OCI-LY1 (cell line): ENCODE results near the gene PRTFDC1.

Source experiments
- H2AFZ ChIP-seq: fragments of 200-600 bp; sonication (generic), shearing (Covaris generic); 2 replicates; pipeline ENCODE4 v1.6.0; 2014; ENCODE audit warnings: antibody characterized with exemption, mild to moderate bottlenecking, low read length
- H3F3A ChIP-seq: fragments of 200-600 bp; sonication (generic), shearing (Covaris generic); 2 replicates; pipeline ENCODE4 v1.6.0; 2014; ENCODE audit warnings: mild to moderate bottlenecking, antibody characterized with exemption, low read length, moderate library complexity; ENCODE audit not compliant: insufficient read depth
- H3K27ac ChIP-seq: fragments of 200-600 bp; sonication (generic); 2 replicates; pipeline ENCODE4 v1.5.1; 2014; ENCODE audit warnings: low read length, mixed run types, mild to moderate bottlenecking, low read depth; ENCODE audit not compliant: poor library complexity, severe bottlenecking
- H3K27me3 ChIP-seq: fragments of 200-600 bp; sonication (generic); 2 replicates; pipeline ENCODE4 v1.6.0; 2014; ENCODE audit warnings: antibody characterized with exemption, mild to moderate bottlenecking, low read length, moderate library complexity; ENCODE audit not compliant: insufficient read depth
- H3K36me3 ChIP-seq: fragments of 200-600 bp; sonication (generic); 2 replicates; pipeline ENCODE4 v1.6.1; 2014; ENCODE audit warnings: mild to moderate bottlenecking, antibody characterized with exemption, low read length, moderate library complexity, mixed read lengths; ENCODE audit not compliant: insufficient read depth
- H3K4me1 ChIP-seq: fragments of 200-600 bp; sonication (generic); 2 replicates; pipeline ENCODE4 v1.5.1; 2014; ENCODE audit warnings: mild to moderate bottlenecking, low read length, moderate library complexity; ENCODE audit not compliant: insufficient read depth, severe bottlenecking
- H3K4me2 ChIP-seq: fragments of 200-600 bp; sonication (generic), shearing (Covaris generic); 2 replicates; pipeline ENCODE4 v1.6.1; 2014; ENCODE audit warnings: low read length
- H3K4me3 ChIP-seq: fragments of 200-600 bp; sonication (generic); 2 replicates; pipeline ENCODE4 v1.5.1; 2014; ENCODE audit warnings: low read length, low read depth, mild to moderate bottlenecking, mixed read lengths; ENCODE audit not compliant: poor library complexity, severe bottlenecking
- H3K79me2 ChIP-seq: fragments of 200-600 bp; shearing (Covaris generic); 2 replicates; pipeline ENCODE4 v1.6.1; 2016; ENCODE audit warnings: mixed run types, low read length, mixed read lengths; ENCODE audit not compliant: insufficient read depth
- H3K9ac ChIP-seq: fragments of 200-600 bp; sonication (generic), shearing (Covaris generic); 2 replicates; pipeline ENCODE4 v1.6.1; 2014; ENCODE audit warnings: mild to moderate bottlenecking, low read length, mixed read lengths
- H3K9me2 ChIP-seq: fragments of 200-600 bp; sonication (generic), shearing (Covaris generic); 2 replicates; pipeline ENCODE4 v1.6.1; 2014; ENCODE audit warnings: low read depth, mild to moderate bottlenecking, low read length, mixed read lengths
- H3K9me3 ChIP-seq: fragments of 200-600 bp; shearing (Covaris generic); 2 replicates; pipeline ENCODE4 v1.6.1; 2014; ENCODE audit warnings: low read length, mixed read lengths
- H4K20me1 ChIP-seq: fragments of 200-600 bp; sonication (generic), shearing (Covaris generic); 2 replicates; pipeline ENCODE4 v1.6.0; 2016; ENCODE audit warnings: mild to moderate bottlenecking, low read length; ENCODE audit not compliant: insufficient read depth
- EZH2 ChIP-seq: fragments of 200-600 bp; sonication (generic), shearing (Covaris generic); IDR thresholded peaks from 2 replicates; pipeline ENCODE4 v1.8.0; 2017; ENCODE audit warnings: borderline replicate concordance, mixed run types, mild to moderate bottlenecking, antibody characterized with exemption, low read length, moderate library complexity, mixed read lengths
- TF ChIP-seq, protein P1 (sequence below): fragments of 200-600 bp; sonication (generic), shearing (Covaris generic); IDR thresholded peaks from 2 replicates; pipeline ENCODE4 v1.5.1; 2017; ENCODE audit warnings: mild to moderate bottlenecking, antibody characterized with exemption, low read length, moderate library complexity, mixed read lengths

The PRTFDC1 gene

DNA sequence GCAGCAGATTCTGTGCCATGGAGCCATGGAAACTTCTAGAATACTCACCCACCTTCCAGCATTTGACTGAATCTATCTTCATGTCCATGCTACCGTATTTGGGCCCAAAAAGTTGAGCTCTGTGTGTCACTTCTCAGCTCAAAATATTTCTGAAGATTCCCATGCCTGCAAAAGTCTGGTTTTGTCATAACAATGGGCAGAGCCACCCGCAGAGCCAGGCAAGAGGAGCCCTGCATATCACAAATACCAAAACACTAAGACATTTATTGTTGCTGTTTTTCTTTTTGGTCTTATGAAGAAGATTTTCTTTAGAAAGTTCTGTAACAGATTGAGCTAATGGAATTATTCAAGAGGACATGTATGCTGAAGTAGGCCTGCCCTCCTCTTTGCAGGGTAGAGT lies 68.1 kb downstream of the PRTFDC1 start:
- no peaks in the 10 kb centered on the region for H3K4me1 ChIP-seq
- H3K36me3 ChIP-seq = no peaks in the 10 kb centered on the region
- H3K9me2 ChIP-seq = no peaks in the 10 kb centered on the region
- no peaks in the 10 kb centered on the region for H3K27me3 ChIP-seq
- H3K27ac ChIP-seq = no peak overlapping the region
- no peaks in the 10 kb centered on the region for H4K20me1 ChIP-seq
- no peak overlapping the region for H3K4me3 ChIP-seq
- H3K4me2 ChIP-seq = no peak overlapping the region
- no peaks in the 10 kb centered on the region for H3K9me3 ChIP-seq
- H2AFZ ChIP-seq = no peak overlapping the region
- TF ChIP-seq, protein P1, sequence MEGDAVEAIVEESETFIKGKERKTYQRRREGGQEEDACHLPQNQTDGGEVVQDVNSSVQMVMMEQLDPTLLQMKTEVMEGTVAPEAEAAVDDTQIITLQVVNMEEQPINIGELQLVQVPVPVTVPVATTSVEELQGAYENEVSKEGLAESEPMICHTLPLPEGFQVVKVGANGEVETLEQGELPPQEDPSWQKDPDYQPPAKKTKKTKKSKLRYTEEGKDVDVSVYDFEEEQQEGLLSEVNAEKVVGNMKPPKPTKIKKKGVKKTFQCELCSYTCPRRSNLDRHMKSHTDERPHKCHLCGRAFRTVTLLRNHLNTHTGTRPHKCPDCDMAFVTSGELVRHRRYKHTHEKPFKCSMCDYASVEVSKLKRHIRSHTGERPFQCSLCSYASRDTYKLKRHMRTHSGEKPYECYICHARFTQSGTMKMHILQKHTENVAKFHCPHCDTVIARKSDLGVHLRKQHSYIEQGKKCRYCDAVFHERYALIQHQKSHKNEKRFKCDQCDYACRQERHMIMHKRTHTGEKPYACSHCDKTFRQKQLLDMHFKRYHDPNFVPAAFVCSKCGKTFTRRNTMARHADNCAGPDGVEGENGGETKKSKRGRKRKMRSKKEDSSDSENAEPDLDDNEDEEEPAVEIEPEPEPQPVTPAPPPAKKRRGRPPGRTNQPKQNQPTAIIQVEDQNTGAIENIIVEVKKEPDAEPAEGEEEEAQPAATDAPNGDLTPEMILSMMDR = no peak
- TF ChIP-seq EZH2 = no peak
- no peaks in the 10 kb centered on the region for H3F3A ChIP-seq
- no peak overlapping the region for H3K9ac ChIP-seq
- no peaks in the 10 kb centered on the region for H3K79me2 ChIP-seq

DNA sequence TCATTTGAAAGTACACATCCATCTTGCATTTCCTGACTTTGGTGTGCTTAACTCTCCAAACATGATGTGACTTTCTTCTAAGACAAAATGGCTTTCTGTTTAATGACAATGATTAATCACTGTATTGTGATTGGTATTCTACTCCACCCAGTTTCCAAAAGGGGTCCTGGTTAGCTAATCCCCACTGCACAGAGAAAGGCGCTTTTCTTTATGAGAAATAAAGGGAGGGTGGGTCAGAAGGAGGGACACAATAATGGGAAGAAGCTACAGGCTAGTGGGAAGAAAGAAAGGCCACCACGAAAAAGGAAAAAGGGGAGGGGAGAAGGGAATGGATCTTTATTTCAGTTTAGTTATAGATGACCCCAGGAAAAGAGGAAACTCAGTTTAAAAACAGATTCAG lies 69.2 kb downstream of the PRTFDC1 start:
- no peak overlapping the region for H3K4me3 ChIP-seq
- H3K79me2 ChIP-seq = no peaks in the 10 kb centered on the region
- no peaks in the 10 kb centered on the region for H3K36me3 ChIP-seq
- H3F3A ChIP-seq = no peaks in the 10 kb centered on the region
- H3K4me1 ChIP-seq = no peaks in the 10 kb centered on the region
- no peaks in the 10 kb centered on the region for H3K9me3 ChIP-seq
- H3K4me2 ChIP-seq = no peak overlapping the region
- H4K20me1 ChIP-seq = no peaks in the 10 kb centered on the region
- no peaks in the 10 kb centered on the region for H3K27me3 ChIP-seq
- H2AFZ ChIP-seq = no peak overlapping the region
- H3K9ac ChIP-seq = no peak overlapping the region
- H3K27ac ChIP-seq = no peak overlapping the region
- no peaks in the 10 kb centered on the region for H3K9me2 ChIP-seq
- TF ChIP-seq, protein P1 = no peak
- TF ChIP-seq EZH2 = no peak

DNA sequence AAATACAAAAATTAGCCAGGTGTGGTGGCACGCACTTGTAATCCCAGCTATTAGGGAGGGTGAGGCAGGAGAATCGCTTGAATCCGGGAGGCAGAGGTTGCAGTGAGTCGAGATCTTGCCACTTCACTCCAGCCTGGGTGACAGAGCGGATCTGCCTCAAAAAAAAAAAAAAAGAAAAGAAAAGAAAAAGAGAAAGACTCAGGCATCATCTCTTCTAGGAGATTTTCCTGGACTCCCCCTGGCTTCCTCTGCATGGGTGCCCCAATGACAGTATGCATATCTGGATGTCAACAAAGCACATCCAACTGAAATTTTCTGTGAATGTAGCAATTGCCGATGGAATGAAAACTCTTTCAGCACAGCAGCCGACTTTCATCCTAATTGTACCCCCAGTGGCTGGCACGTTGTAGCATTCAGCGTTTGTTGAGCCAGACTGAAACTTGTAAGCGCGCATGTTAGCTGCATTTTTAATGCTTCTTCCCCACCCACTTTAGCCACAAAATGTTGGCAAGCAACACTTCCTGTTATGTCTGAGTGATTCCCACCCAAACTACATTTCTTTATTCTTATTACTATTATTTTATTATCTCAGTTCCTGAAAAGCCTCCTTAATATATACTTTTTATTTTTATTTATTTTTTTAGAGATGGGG lies 70.2 kb downstream of the PRTFDC1 start:
- no peaks in the 10 kb centered on the region for H3K36me3 ChIP-seq
- H2AFZ ChIP-seq = no peak overlapping the region
- H3K27me3 ChIP-seq = no peaks in the 10 kb centered on the region
- H3K4me1 ChIP-seq = no peaks in the 10 kb centered on the region
- no peaks in the 10 kb centered on the region for H3K9me2 ChIP-seq
- H3F3A ChIP-seq = no peaks in the 10 kb centered on the region
- H3K79me2 ChIP-seq = no peaks in the 10 kb centered on the region
- H3K4me3 ChIP-seq = no peak overlapping the region
- TF ChIP-seq EZH2 = no peak
- TF ChIP-seq, protein P1 = no peak
- H3K4me2 ChIP-seq = no peak overlapping the region
- no peaks in the 10 kb centered on the region for H3K9me3 ChIP-seq
- H4K20me1 ChIP-seq = no peaks in the 10 kb centered on the region
- no peak overlapping the region for H3K27ac ChIP-seq
- no peak overlapping the region for H3K9ac ChIP-seq
